ACC112 (cell line): ENCODE measurements around the gene PARM1.

ENCODE experiments used
- H2AFZ ChIP-seq: fragments of 200-600 bp; sonication (generic); one replicate; pipeline ENCODE4 v1.6.0; 2017; ENCODE audit warnings: antibody characterized with exemption, low read length; ENCODE audit not compliant: unreplicated experiment
- H3K27ac ChIP-seq: fragments of 200-600 bp; sonication (generic); 2 replicates; pipeline ENCODE4 v1.5.1; 2014; ENCODE audit warnings: low read depth, mild to moderate bottlenecking, antibody characterized with exemption, low read length, moderate library complexity
- H3K27me3 ChIP-seq: fragments of 200-600 bp; sonication (generic); 2 replicates; pipeline ENCODE4 v1.6.1; 2014; ENCODE audit warnings: mild to moderate bottlenecking, antibody characterized with exemption, low read length, moderate library complexity, mixed read lengths; ENCODE audit not compliant: insufficient read depth
- H3K36me3 ChIP-seq: fragments of 200-600 bp; sonication (generic); 2 replicates; pipeline ENCODE4 v1.6.1; 2016; ENCODE audit warnings: mild to moderate bottlenecking, antibody characterized with exemption, low read length, moderate library complexity, mixed read lengths; ENCODE audit not compliant: insufficient read depth
- H3K4me1 ChIP-seq: fragments of 200-600 bp; sonication (generic); one replicate; pipeline ENCODE4 v1.6.1; 2016; ENCODE audit warnings: low read length, mixed read lengths; ENCODE audit not compliant: insufficient read depth, unreplicated experiment, control insufficient read depth
- H3K4me3 ChIP-seq: fragments of 200-600 bp; sonication (generic); 2 replicates; pipeline ENCODE4 v1.5.1; 2014; ENCODE audit warnings: mild to moderate bottlenecking, low read depth, low read length
- H3K79me2 ChIP-seq: fragments of 200-600 bp; sonication (generic); one replicate; pipeline ENCODE4 v1.6.0; 2016; ENCODE audit warnings: low read length; ENCODE audit not compliant: control insufficient read depth, unreplicated experiment, insufficient read depth

PARM1 gene

DNA sequence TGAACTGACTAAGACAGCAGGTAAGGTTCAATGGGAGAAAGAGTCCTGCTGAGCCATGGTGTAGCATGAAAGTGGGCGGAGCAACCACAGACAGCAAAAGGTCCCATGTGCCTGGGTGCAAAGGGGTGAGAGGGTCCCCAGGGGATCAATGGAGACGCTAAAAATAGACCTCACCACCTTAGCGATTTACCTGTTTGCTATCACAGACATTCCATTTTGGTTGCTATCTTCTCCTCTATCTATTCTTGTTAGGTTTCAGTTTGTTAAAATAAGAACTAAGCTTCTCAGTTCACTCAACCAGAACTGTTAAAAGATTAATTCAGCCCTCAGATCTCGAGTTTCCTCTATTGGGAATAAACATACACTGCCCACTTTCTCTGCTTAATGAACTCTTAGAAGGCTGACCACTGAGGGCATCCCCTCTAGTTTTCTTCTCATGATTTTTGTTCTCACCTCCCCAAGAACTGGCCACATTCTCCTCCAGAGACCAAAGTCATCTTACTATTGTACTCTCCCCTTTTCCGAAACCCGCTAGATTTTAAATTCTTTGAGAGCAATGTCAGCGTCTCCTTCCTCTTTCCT, 136.7 kb downstream of the PARM1 start:
- Histone ChIP-seq H3K27ac (no peak overlapping the region), H3K4me3 (no peak overlapping the region), H3K79me2 (no peaks in the 10 kb centered on the region), H3K27me3 (peaks cover 28% of the 10 kb centered on the region), H3K36me3 (no peaks in the 10 kb centered on the region), H3K4me1 (no peaks in the 10 kb centered on the region), H2AFZ (no peak overlapping the region)

DNA sequence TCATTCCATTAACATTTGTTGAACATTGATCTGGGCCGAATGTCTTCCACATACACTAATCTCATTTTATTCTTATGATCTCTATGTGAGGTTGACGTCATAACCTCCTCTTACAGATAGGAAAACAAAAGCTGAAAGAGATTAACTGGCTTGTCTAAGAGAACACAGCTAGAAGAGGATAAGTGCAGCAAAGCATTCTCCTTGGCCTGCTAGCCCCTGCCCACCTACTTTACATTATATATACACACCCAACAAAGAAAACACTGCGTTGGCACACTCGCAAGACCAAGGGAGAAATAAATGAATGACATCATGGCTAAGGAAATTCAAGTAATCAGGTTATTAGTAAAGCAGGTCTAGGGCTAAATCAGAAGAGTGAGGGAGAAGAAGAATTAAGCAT, 138.4 kb downstream of the PARM1 start:
- Histone ChIP-seq H3K36me3 (no peaks in the 10 kb centered on the region), H3K4me3 (no peak overlapping the region), H3K79me2 (no peaks in the 10 kb centered on the region), H2AFZ (no peak overlapping the region), H3K27me3 (peaks cover 21% of the 10 kb centered on the region), H3K27ac (no peak overlapping the region), H3K4me1 (no peaks in the 10 kb centered on the region)

DNA sequence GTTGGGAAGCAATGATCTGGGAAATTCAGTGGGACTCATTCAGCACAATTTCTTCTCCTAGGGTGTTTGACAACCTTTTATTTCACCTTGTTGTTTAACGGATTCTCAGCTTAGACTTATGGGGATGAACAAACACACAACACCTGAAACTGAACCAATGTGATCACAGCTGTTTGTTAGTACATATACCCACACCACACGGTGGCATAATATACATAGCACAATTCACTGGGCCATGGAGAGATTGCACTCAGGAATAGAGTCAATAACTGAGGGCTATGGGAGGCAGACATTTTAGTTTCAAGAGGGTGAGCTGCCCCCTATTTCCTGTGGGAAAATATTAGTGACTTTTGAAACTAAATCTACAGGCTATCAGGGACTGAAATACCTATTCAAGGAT, 148.0 kb downstream of the PARM1 start:
- no peaks in the 10 kb centered on the region for H3K4me1 ChIP-seq
- no peak overlapping the region for H2AFZ ChIP-seq
- no peak overlapping the region for H3K4me3 ChIP-seq

DNA sequence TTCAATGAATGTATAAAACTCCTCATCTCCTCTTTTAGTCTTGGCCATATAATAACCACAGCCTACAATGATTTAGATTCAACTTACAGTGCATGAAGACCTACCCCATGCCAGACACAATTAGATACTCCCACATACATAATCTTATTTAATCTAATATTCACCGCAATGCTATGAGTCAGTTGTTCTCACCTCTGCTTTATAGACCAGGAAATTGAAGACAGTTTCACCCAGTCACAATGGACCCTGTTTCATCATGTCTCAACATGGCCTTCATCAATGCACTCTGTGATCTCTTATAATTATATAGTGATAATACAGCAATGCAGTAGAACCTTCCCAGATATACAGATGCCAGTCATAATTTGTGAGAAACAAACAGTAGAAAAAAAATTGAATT, 148.6 kb downstream of the PARM1 start:
- Histone ChIP-seq H3K79me2 (no peaks in the 10 kb centered on the region), H3K4me1 (no peaks in the 10 kb centered on the region), H3K36me3 (no peaks in the 10 kb centered on the region), H3K4me3 (no peak overlapping the region), H3K27ac (no peak overlapping the region), H2AFZ (no peak overlapping the region), H3K27me3 (peaks cover 4% of the 10 kb centered on the region; the same call in 1 of the 2 replicates)

More for the DNA sequence above, 148.0 kb downstream of the PARM1 start:
- Histone ChIP-seq H3K27me3 (peaks cover 4% of the 10 kb centered on the region; the same call in 1 of the 2 replicates), H3K36me3 (no peaks in the 10 kb centered on the region), H3K27ac (no peak overlapping the region), H3K79me2 (no peaks in the 10 kb centered on the region)

DNA sequence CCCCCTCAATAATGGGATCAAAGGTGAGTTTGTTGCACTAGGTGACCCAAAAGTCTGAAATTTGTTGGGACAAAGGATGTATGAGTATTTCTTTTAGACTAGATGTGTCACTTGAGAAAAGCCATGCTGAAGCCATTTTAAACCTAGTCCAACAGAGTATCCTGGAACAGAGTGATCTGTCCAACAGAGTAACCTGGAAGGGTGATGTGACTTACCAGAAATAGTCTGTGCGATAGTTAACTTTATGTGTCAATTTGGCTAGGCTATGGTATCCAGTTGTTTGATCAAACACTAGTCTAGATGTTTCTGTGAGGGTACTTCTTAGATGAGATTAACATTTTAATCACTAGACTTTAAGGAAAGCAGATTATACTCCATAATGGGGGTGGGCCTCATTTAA, 154.5 kb downstream of the PARM1 start:
- Histone ChIP-seq H3K4me1 (no peaks in the 10 kb centered on the region), H3K79me2 (no peaks in the 10 kb centered on the region), H3K36me3 (no peaks in the 10 kb centered on the region), H3K4me3 (no peak overlapping the region), H2AFZ (no peak overlapping the region), H3K27me3 (peaks cover 4% of the 10 kb centered on the region; the same call in 1 of the 2 replicates), H3K27ac (no peak overlapping the region)

DNA sequence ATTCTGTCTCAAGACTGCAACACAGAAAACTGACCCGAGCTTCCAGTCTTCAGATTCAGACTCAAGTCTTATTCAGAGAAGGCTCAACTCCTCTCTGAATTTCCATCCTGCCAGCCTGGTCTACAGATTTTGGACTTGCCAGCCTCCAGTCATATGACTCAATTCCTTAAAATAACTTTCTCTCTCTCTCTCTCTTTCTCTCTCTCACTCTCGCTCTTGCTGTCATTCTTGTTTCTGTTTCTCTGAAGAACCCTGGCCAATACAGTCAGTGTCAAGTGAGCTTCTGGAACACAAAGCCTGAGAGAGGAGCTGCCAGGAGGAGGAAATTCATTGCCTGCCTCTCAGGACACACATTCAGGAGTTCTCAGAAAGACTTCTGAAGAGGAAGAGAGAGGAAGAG, 154.9 kb downstream of the PARM1 start:
- no peak overlapping the region for H3K27ac ChIP-seq
- no peaks in the 10 kb centered on the region for H3K36me3 ChIP-seq
- H2AFZ ChIP-seq = no peak overlapping the region
- no peaks in the 10 kb centered on the region for H3K4me1 ChIP-seq
- H3K79me2 ChIP-seq = no peaks in the 10 kb centered on the region
- H3K4me3 ChIP-seq = no peak overlapping the region
- H3K27me3 ChIP-seq = peaks cover 2% of the 10 kb centered on the region; the same call in 1 of the 2 replicates

DNA sequence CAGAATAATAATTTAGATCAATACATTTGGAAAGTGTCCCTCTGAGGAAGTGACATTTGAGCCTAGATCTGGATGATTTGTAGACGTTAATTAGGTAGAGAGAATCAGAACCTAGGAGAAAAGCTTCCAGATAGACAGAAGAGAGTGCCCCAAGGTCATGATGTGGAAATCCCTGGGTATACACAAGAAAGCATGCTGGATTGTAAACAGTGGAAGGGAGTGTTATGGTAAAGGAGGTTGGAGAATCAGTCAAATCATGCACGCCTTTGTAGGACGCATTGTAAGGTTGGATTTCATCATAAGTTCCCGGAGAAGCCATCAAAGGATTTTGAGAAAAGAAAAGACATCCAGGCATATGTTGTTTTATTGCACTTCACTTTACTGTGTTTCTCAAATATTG, 156.3 kb downstream of the PARM1 start:
- Histone ChIP-seq H2AFZ (no peak overlapping the region), H3K36me3 (no peaks in the 10 kb centered on the region), H3K27me3 (no peaks in the 10 kb centered on the region), H3K4me3 (no peak overlapping the region), H3K79me2 (no peaks in the 10 kb centered on the region), H3K4me1 (no peaks in the 10 kb centered on the region), H3K27ac (no peak overlapping the region)

DNA sequence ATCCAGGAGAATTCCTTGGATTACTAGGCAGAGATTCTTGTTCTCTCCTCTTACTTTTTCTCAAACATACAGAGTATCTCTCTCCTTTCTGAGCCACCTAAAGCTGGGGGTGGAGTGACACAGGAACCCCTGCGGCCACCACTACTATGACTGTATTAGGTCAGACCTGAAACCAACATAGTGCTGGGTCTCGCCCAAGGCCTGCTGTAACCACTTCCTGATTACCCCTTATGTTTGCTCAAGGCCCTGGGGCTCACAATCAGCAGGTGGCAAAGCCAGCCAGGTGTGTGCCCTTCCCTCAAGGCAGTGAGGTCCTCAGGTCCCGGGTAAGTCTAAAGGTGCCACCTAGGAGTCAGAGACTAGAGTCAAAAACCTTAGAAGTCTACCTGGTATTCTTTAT, 166.4 kb downstream of the PARM1 start:
- no peak overlapping the region for H2AFZ ChIP-seq

More for the DNA sequence above, 166.4 kb downstream of the PARM1 start:
- no peaks in the 10 kb centered on the region for H3K4me1 ChIP-seq
- no peaks in the 10 kb centered on the region for H3K27me3 ChIP-seq
- H3K36me3 ChIP-seq = no peaks in the 10 kb centered on the region
- H3K4me3 ChIP-seq = no peak overlapping the region
- H3K27ac ChIP-seq = no peak overlapping the region
- H3K79me2 ChIP-seq = no peaks in the 10 kb centered on the region
